Measurements from ENCODE around the gene EEFSEC.

EEFSEC gene

DNA sequence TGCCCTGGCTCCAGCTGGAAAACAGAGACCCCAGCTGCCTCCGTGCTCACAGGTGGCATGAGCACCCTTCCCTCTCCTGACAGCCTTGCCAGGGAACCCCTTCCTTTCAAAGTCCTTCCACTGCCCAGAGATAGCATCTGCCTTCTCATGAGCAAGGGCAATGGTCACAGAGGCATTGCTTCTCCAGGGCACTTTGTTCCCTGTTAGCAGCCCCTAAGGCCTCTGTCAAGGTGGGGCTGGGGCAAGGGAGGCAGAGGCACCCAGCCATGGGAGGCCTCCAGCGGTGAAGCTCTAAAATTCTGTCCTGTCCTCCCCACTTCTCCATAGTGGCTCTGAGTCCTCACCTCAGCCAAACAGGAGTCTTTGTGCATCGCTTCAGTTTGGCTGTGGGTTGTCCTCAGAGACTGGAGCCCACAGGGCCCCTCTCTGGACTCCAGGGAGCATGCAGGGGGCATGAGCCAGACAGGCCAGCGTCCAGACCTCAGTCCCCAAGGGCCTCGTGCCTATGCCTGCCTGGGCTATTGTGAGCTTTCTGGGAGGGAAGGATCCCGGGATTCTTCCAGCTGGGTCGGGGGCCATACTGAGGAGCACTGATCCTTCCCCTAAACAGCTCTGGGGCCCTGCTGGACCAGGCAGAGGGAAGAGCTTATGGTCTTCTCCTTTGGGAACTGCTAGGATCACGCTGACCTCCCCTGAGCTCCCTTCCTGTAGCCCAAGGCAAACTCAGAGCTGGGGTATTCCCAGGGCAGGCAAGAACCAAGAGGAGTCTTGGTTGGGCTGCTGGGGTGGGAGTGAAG is 206.8 kb downstream of the EEFSEC start:
- no peak overlapping the region for H3K27ac ChIP-seq
- TF ChIP-seq, protein P1, sequence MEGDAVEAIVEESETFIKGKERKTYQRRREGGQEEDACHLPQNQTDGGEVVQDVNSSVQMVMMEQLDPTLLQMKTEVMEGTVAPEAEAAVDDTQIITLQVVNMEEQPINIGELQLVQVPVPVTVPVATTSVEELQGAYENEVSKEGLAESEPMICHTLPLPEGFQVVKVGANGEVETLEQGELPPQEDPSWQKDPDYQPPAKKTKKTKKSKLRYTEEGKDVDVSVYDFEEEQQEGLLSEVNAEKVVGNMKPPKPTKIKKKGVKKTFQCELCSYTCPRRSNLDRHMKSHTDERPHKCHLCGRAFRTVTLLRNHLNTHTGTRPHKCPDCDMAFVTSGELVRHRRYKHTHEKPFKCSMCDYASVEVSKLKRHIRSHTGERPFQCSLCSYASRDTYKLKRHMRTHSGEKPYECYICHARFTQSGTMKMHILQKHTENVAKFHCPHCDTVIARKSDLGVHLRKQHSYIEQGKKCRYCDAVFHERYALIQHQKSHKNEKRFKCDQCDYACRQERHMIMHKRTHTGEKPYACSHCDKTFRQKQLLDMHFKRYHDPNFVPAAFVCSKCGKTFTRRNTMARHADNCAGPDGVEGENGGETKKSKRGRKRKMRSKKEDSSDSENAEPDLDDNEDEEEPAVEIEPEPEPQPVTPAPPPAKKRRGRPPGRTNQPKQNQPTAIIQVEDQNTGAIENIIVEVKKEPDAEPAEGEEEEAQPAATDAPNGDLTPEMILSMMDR (IDR thresholded peaks at IDR 0.05) = no peak
- no peak for TF ChIP-seq ZFX (IDR thresholded peaks at IDR 0.05; ENCODE audit: borderline replicate concordance)

DNA sequence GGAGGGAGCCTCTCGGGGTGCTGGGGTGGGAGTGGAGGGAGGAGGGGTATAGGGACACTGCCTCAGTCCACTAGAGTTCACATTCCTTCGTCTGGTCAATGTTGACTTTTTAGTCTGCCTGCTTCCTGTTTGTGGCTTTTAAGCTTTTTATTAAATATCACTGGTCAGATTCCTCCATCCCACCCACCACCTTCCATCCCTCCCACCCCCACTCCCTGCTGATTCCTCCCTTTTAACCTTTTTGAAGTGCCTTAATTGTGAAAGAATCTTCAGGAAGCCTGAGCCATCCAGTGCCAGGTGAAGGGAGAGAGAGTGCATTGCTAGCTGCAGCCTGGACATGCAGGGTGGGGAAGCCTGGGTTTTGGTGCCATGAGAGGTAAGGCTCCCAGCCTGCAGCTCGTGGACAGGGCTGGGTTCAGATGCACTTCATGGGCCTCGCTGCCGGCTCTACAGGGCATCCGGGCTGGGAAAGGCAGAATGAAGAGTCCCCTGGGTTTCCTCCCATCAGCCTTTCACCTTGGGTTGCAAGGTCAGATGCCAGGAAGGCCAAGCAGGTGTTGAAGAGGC is 207.5 kb downstream of the EEFSEC start:
- TF ChIP-seq, protein P1 (IDR thresholded peaks at IDR 0.05) = no peak
- TF ChIP-seq ZFX (IDR thresholded peaks at IDR 0.05; ENCODE audit: borderline replicate concordance) = no peak
- H3K27ac ChIP-seq = peak overlapping the region; percentile 74

DNA sequence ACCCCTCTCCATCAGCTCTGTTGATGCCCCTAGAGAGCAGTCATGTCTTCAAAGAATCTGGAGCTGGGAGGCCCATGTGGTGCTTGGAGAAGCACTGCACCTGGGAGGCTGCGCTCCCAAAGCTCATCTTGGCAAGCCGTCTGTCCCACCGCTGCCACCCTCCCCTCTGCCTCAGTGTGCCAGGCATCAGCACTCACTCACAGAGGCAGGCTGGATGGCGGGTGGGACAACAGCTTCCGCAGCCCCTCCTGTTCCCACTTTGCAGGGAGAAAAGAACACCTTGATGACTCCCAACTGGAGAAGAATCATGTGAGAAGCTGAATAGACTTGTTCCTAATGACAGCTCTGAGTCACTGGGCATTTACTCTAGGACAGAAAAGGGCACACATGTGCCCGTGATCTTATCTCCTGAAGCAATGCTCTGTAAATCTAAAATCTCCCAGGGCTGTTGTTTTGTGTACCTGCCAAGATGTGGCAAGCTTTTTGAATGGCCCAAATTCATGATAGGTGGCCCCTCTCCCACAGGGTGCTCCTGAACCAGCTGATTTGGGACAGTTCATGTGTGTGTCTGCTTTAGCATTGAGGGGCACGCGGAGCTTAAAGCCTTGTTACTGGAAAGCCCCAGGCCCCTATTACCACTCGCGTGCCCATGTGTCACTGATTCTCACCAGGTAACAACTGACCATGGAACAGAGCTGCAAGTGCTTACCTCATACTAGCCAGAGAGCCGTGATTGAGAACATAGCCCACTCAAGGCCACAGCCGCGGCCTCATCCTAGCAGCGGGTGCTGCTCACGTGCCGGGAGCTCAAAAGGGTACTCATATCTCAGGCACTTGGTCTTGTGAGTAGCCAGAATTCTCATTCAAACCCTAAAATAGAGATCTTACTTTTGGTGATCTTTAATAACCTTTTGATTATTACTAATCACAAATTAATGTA is 209.0 kb downstream of the EEFSEC start:
- TF ChIP-seq, protein P1 (IDR thresholded peaks at IDR 0.05) = no peak
- TF ChIP-seq ZFX (IDR thresholded peaks at IDR 0.05; ENCODE audit: borderline replicate concordance) = no peak
- H3K27ac ChIP-seq = peak overlapping the region; percentile 74

DNA sequence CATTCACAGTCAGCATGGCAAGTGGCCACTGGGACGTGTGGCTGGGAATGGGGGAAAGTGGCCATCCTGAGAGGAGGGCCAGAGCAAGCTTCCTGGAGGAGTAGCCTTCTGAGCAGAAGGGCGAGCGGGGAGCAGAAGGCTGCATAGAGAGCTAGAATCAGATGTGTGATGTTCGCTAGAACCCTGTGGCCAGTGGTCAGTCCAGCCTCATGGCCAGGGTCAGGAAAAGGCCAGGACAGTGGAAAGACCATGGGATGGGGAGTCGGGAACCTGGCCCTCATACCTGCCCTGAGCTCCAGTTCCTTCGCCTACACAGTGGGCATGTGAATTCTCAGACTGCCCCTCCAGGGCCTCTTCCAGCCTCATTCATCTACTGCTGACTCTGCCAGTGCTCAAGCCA is 211.0 kb downstream of the EEFSEC start:
- 0 out of 2 replicates have a peak overlapping the region, but pooled peaks have one; percentile 4 for H3K27ac ChIP-seq
- TF ChIP-seq, protein P1 (IDR thresholded peaks at IDR 0.05) = no peak
- no peak for TF ChIP-seq ZFX (IDR thresholded peaks at IDR 0.05; ENCODE audit: borderline replicate concordance)

DNA sequence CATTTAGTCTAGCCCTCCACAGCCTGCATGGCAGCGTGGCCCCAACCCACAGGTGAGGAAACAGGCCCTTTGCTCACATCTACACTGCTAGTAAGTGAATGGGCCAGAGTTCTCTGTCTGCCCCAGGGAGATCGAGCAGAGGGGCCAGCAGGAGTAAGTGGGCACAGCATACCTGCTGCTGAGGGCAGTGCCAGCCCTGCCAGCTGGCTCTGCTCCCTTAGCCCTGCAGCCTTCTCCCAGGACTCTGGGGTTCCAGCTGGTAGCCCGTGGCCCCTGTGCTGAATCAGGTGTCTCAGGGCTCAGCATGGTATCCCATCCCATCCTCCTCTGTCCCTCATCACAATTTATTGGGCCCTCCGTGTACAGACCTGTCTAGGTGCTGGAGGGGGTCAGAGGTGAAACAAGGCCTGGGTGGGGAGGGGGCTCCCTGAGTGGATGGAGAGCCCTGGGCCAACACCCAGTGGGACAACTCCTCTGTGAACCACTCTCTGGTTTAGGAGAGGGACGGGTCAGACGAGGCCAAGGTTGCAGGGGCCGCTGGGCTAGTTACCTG is 211.6 kb downstream of the EEFSEC start:
- 0 out of 2 replicates have a peak overlapping the region, but pooled peaks have one; percentile 4 for H3K27ac ChIP-seq
- TF ChIP-seq, protein P1 (IDR thresholded peaks at IDR 0.05) = no peak
- TF ChIP-seq ZFX (IDR thresholded peaks at IDR 0.05; ENCODE audit: borderline replicate concordance) = no peak

DNA sequence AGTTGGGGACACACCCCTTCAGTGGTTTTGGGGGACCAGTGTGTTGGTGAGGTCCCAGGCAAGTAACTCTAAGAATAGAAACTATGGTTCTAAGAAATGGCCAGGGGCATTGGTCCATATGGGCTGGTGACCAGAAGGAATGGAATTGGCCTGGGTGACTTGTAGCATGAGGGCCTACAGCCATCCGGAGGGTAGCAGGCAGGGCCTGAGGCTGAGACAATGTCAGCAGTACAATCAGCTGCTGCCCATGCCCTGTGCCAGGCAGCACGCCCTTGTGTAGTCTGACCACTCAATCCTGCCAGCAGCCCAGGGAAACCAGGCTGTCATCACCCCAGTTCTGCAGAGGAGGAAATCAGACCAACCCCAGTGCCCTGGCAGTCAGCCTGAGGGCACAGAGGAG is 212.9 kb downstream of the EEFSEC start:
- TF ChIP-seq ZFX (IDR thresholded peaks at IDR 0.05; ENCODE audit: borderline replicate concordance) = no peak
- TF ChIP-seq, protein P1 (IDR thresholded peaks at IDR 0.05) = no peak
- H3K27ac ChIP-seq = no peak overlapping the region
